Measurements from ENCODE around the gene PDILT. TPM values are rescaled to one million over a fixed set of nuclear protein-coding genes. Genes with fewer than 3 reads are reported as not detected.
"Not testable (repeated sequence)": the region's sequence is repeated elsewhere in the genome, so short reads cannot be mapped to it uniquely, and the experiment has no call there.

PDILT gene
- polyA plus RNA-seq, 12 donors, result not detected

- no peak for DNase-seq
Measured at GRCh38 chr16:20322696-20323095, 81.8 kb downstream of the PDILT start.

GRCh38 chr16:20321671-20322070 is 82.9 kb downstream of the PDILT start:
- no peak for DNase-seq

GRCh38 chr16:20321051-20321450 is 83.5 kb downstream of the PDILT start:
- DNase-seq, result not testable (repeated sequence)

- DNase-seq, result no peak
Measured at GRCh38 chr16:20320592-20320991, 83.9 kb downstream of the PDILT start.

GRCh38 chr16:20320178-20320577 is 84.4 kb downstream of the PDILT start:
- DNase-seq, result no peak

- no peak for DNase-seq
Measured at GRCh38 chr16:20319406-20319805, 85.1 kb downstream of the PDILT start.

GRCh38 chr16:20318437-20318836 is 86.1 kb downstream of the PDILT start:
- DNase-seq, result no peak

- no peak for DNase-seq
Measured at GRCh38 chr16:20318006-20318405, 86.5 kb downstream of the PDILT start.

GRCh38 chr16:20317117-20317516 is 87.4 kb downstream of the PDILT start:
- no peak for DNase-seq

GRCh38 chr16:20316715-20317114 is 87.8 kb downstream of the PDILT start:
- no peak for DNase-seq

GRCh38 chr16:20315764-20316163 is 88.8 kb downstream of the PDILT start:
- DNase-seq, result no peak

GRCh38 chr16:20314575-20314974 is 90.0 kb downstream of the PDILT start:
- DNase-seq, result no peak

- no peak for DNase-seq
Measured at GRCh38 chr16:20313741-20314140, 90.8 kb downstream of the PDILT start.

- DNase-seq, result not testable (repeated sequence)
Measured at GRCh38 chr16:20312536-20313095, 91.9 kb downstream of the PDILT start.

GRCh38 chr16:20311548-20311947 is 93.0 kb downstream of the PDILT start:
- DNase-seq, result no peak

GRCh38 chr16:20310421-20311395 is 93.8 kb downstream of the PDILT start:
- no peak for DNase-seq

- no peak for DNase-seq
Measured at GRCh38 chr16:20309786-20310185, 94.8 kb downstream of the PDILT start.

Other genes starting within 250 kb of the PDILT start
- gene GP2, start 77.2 kb downstream of the PDILT start, polyA plus RNA-seq (ENCODE audit: insufficient read length in 12 of 12), result not detected
- gene UMOD, start 52.0 kb downstream of the PDILT start, polyA plus RNA-seq (ENCODE audit: insufficient read length in 12 of 12), result under 1 TPM in 4 of 12 donors, not detected in 8; 0.19 to 0.64 (median 0.41) TPM
- gene ACSM5, start 4.8 kb upstream of the PDILT start, polyA plus RNA-seq (ENCODE audit: insufficient read length in 12 of 12), result 1 to 10 TPM in 1 of 12 donors, under 1 TPM in 8, not detected in 3; 0.11 to 1.9 (median 0.33) TPM
- gene ACSM2A, start 46.8 kb upstream of the PDILT start, polyA plus RNA-seq (ENCODE audit: insufficient read length in 12 of 12), result 1 to 10 TPM in 1 of 12 donors, under 1 TPM in 8, not detected in 3; 0.15 to 1.4 (median 0.42) TPM
- gene ACSM2B, start 171.6 kb upstream of the PDILT start, polyA plus RNA-seq (ENCODE audit: insufficient read length in 12 of 12), result 1 to 10 TPM in 1 of 12 donors, under 1 TPM in 8, not detected in 3; 0.32 to 1.2 (median 0.61) TPM

Measured in muscle of arm (tissue), 12 donors.